HG02884 (cell line): ENCODE data around the gene PDGFRA.
A peak's percentile ranks its signal among the peaks of the same experiment; 100 is the strongest.
"Not testable (repeated sequence)": the region's sequence is repeated elsewhere in the genome, so short reads cannot be mapped to it uniquely, and the experiment has no call there.

Source experiments
- ATAC-seq: cut with Tn5 transposase; IDR thresholded peaks from one replicate; pipeline ENCODE4 v1.9.1; 2021; ENCODE audit warnings: mild to moderate bottlenecking, moderate library complexity; ENCODE audit not compliant: unreplicated experiment

Gene PDGFRA

GRCh38 chr4:54318904-54319303, 89.8 kb downstream of the PDGFRA start:
- ATAC-seq = no peak

- ATAC-seq = no peak
Measured at GRCh38 chr4:54320826-54321685, 92.0 kb downstream of the PDGFRA start.

GRCh38 chr4:54322818-54323417, 93.8 kb downstream of the PDGFRA start:
- ATAC-seq = peak; percentile 77

GRCh38 chr4:54330896-54331295, 101.8 kb downstream of the PDGFRA start:
- no peak for ATAC-seq

GRCh38 chr4:54332542-54332941, 103.4 kb downstream of the PDGFRA start:
- no peak for ATAC-seq

- no peak for ATAC-seq
Measured at GRCh38 chr4:54333657-54334056, 104.6 kb downstream of the PDGFRA start.

GRCh38 chr4:54334769-54335168, 105.7 kb downstream of the PDGFRA start:
- not testable (repeated sequence) for ATAC-seq

- no peak for ATAC-seq
Measured at GRCh38 chr4:54337009-54337408, 107.9 kb downstream of the PDGFRA start.

GRCh38 chr4:54342067-54342466, 113.0 kb downstream of the PDGFRA start:
- ATAC-seq = not testable (repeated sequence)
